GM23248 (cell line): ENCODE measurements around the gene MAVS.

Experiments used
- EZH2 ChIP-seq: fragments of 200-600 bp; sonication (generic); IDR thresholded peaks from 2 replicates; pipeline ENCODE4 v1.6.1; 2018; ENCODE audit warnings: antibody characterized with exemption, mild to moderate bottlenecking; ENCODE audit not compliant: insufficient read depth, poor library complexity, severe bottlenecking
- EZH2phosphoT487 ChIP-seq: fragments of 200-600 bp; sonication (generic); IDR thresholded peaks from 2 replicates; pipeline ENCODE4 v1.6.1; 2018; ENCODE audit warnings: antibody characterized with exemption, moderate library complexity, mild to moderate bottlenecking, low read depth; ENCODE audit not compliant: insufficient read depth

DNA sequence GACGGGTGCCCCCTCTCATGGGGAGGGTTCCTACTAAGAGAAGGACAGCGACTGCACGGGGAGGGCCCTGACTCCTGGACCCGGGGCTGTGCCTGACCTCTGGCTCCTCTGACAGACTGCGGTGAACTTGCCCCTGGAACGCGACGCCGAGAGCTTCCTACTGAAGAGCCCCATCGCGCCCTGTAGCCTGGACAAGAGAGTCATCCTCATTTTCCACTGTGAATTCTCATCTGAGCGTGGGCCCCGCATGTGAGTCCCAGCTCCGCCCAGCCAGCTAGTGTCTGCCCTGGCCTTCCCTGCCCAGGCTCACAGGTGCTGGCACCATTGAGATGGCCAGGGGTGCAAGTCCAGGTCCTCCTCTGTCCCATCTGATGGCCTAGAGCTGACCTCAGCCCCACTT is 43.3 kb upstream of the MAVS start:
- TF ChIP-seq EZH2, result no peak
- TF ChIP-seq EZH2phosphoT487, result no peak
